ENCODE measurements around the gene ERGIC1.

ERGIC1 gene

DNA sequence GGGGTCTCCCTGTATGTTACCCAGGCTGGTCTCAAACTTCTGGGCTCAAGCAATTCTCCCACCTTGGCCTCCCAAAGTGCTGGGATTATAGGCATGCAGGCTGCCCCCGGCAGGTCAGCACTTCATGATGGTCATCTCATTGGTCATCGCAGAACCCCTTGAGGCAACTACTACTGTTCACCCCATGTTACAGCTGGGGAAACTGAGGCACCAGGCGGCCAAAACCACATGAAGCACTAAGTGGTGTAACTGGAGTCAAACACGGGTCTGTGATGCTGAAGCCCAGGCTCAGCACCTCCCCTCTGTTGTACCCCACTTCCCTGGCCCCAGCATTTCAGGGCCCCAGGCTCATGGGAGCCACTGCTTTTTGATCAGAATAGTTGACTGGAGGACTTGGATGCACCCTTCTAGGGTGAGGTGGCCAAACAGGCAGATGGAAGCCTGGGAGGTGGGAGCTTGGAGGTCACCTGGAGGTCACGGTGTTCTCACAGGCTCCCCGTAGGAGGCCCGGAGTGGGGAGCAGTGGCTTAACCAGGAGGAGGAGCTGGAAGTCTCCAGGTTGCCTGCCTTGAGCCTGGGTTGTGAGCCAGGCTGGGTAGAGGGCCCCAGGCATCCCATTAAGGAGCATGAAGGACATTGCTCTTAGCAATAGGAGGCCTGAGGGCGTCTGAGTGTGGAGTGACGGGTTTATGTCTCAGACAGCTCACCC, 67.9 kb downstream of the ERGIC1 start:
- DNase-seq, result no peak

DNA sequence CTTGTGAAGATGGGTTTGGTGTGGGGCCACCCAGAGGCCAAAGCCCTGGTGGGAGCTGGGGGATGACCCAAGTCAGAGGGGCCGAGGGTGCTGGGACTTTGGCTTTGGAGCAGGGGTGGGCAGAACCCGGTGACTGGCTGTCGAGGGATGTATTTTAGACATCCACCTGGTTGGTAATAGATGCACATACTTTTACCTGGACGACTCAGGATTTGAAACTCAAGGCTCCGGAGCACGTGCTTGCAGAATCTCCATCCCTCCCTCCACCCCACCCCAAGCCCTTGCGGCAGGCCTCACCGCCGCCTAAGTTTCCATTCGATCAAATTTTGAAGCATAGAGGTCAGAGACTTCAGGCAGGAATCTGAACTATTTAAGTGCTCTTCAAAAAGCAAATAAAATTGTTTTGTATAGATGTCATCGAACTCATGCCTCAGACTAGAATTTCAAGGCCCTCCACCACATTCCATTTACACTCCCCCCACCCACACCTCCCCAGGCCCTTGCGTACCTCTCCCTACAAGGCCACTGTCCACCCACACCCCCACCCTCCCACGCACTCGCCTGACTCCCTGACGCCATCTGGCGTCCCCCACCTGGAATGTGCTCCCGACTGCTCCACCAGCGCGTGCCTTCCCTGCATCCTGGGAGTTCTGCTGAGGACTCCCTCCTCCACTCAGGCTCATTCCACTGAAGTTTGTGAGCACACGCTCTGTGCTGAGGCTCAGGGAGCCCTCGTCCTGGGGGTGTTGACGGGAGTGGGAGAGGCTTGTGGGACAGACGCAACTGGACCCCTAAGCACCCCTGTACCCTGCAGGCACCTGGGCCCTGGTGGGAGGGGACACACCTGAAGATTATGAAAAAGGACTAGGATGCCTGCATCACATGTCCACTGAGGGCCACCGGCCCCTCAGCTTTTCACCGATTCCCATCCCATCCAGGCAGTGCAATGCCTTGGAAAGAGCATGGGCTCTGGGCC, 68.7 kb downstream of the ERGIC1 start:
- peak; percentile 62 for DNase-seq

DNA sequence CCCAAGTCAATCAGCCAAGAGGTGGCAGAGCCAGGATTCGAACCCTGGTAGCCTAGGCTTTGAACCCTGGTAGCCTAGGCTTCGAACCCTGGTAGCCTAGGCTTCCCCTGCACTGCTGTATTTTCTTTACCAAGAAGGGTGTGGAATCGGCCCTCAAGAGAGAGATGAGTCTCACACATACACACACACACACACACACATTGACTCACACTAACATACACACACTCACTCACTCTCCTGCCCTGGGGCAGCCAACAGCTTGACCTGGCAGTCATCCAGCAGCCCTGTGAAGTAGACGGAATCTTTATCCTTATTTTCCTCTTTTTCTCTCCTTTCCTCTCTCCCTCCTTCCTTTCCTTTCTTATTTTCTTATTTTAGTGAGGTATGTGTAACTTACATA, 69.7 kb downstream of the ERGIC1 start:
- DNase-seq, result no peak

DNA sequence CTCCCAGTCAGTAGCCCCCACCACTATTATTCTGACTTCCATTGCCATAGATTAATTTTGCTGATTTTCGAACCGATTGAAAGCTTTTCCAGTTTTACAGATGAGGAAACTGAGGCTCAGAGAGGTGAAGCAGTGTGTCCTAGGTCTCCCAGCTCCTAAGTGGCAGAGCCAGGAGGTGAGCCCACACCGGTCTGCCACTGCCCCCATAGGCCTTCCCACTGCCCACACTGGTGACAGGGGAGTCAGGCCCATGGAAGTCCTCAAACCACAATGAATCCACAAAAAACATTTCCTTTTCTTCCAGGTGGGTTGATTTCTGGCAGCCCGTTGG, 70.2 kb downstream of the ERGIC1 start:
- no peak for DNase-seq

DNA sequence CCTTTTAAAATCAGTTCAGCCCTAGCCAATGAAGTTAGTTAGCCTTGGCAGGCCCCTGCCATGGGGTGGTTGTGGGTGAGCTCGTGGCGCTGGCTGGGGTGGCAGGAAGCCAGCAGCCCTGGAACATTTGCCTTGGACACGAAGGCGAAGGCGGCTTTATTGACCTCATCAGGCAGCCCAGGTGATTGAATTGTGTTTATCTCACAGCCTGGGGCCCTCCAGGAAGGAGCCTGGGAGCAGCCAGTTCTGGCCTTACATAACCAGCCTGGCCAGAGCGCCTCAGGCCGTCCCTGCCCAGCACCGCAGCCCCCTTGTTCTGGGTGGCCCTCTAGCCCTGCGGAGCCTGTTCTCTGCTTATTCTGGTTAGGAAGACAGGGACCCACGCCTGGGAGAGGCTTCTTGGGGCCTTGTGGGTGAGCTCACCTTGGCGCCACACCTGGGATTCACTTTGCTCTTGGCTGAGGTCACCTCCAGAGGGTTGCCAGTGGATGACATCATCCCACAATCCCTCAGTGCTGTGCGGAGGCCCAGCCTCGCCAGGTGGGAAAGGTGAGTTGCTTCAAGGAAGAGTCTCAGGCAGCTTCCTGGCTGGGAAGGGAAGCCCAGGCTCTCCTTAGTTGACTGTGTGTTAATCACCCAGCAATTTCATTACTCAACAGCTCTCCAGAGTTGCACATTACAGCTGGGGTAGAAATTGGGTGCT, 70.7 kb downstream of the ERGIC1 start:
- no peak for DNase-seq

DNA sequence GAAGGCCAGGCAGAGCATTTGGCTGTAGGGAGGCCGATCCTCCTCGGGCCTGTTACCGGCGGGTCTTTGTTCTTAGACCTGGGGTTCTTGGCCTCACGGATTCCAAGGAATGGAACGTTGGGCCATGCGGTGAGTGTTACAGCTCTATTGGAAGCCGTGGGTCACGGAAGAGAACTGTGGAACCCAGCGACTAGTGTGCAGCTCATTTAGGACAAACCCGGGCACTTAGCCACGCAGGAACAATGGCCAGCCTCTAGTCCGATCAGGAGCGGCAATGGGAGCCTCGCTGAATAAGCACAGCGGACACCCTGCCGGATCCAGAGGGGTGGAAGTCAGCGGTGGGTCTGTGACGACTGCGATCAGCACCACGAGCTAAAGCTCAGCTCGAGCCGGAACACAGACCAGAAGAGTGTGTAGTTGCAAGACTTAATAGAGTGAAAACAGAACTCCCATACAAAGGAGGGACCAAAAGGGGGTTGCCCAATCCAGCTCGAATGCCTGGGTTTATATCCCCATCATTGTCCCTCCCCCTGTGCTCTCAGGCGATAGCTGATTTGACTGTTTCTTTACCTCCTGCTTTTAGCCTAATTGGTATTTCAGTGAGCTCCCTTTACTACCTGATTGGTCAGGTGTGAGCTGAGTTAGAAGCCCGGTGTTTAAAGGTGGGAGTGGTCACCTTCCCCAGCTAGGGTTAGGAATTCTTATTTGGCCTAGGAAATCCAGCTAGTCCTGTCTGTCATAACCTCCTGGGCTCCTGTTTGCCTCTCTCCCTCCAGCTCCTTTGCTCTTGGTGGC, 71.5 kb downstream of the ERGIC1 start:
- DNase-seq, result no peak

DNA sequence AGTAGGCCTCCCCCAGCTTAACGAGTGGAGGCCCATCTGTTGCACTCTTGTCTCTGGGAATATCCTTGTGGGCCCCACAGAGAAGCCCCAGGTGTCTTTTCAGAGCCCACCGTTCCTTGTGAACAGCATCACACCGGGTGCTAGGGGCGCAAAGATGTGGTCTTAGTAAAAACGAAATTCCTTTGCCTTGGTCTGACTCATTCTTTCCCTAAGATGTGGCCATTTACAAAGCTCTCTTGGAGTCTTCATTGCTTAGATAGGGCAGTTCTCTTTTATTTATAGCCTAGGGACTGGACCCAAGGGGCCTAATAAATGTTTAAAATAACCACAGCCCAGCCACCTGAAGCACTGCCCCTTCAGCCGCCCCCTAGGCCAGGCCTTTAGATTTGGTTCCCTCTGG, 72.4 kb downstream of the ERGIC1 start:
- DNase-seq, result no peak

DNA sequence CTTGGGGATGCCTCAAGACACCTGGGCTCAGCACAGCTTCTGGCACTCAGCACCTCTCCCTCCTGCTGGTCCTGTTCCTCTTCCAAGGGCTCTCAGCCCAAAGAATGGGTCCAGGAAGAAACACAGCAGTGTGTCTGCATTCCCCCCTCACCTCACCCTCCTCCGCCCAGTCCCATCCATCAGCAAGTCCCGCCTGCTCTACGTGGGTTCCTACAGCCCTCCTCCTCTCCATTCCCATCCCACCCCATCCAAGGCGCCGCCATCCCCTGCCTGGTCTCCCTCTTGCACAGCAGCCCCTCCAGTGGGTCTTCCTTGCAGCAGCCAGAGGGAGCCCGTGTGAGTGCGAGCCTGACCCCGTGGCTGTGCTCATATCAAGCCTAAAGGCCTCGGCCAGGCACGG, 72.8 kb downstream of the ERGIC1 start:
- no peak for DNase-seq

DNA sequence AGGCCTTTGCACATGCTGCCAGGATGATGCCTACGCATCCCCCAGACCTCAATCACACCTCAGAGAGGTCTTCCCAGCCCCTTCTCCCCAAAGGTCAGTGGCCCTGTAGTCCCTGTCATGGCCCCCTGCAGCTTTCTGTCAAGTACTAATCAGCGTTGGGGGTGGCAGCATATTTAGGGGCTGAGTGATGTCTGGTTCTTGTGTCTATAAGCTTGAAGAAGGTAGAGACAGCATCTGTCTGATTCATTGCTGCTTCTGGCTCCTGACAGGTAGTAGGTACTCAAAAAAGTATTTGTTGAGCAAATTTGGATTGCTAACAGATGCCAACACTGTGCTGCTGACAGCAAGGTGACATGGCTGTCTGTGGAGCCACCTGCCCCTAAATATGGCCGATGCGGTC, 73.6 kb downstream of the ERGIC1 start:
- no peak for DNase-seq

DNA sequence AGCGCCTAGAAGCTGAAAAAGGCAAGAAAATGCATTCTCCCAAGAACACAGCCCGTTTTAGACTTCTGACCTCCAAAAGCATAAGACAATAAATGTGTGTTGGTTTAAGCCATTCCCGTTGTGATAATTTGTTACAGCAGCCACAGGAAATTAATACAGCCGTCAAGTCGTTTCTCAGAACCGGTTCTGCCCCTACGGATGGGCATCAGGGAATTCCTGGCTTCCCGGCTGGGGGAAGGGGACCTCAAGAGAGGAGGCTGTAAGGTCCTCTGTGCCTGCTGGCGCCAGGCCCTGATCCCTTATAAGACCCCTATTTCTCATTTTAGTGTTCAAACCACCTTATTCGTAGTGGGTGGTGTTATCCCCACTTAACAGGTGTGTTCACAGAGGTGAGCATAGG, 74.6 kb downstream of the ERGIC1 start:
- no peak for DNase-seq

DNA sequence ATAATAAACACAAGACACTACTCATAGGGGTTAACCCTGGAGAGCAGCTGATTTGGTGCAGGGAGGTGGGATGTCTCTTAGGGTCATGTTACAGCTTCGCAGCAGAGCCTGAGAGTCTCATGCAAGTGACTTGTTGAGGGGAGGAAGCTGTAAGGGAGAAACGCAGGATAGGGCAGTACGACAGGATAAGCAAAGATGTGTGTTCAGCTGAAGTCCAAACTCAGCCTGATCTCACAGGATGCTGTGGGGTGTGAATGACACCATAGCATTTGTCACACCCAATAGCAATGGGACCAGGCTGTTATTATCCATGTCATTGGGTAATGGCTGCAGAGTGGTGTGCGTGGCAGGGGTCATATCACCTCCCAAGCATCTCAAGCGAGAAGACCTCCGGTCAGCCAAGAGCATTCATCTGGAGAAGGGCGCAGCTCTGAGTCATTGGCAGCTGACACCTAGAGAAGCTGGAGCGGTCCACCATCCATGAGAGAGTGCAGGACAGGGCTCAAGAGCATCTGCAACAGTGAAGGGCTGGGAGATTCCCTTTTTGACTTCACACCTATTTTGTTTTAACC, 76.0 kb downstream of the ERGIC1 start:
- no peak for DNase-seq

DNA sequence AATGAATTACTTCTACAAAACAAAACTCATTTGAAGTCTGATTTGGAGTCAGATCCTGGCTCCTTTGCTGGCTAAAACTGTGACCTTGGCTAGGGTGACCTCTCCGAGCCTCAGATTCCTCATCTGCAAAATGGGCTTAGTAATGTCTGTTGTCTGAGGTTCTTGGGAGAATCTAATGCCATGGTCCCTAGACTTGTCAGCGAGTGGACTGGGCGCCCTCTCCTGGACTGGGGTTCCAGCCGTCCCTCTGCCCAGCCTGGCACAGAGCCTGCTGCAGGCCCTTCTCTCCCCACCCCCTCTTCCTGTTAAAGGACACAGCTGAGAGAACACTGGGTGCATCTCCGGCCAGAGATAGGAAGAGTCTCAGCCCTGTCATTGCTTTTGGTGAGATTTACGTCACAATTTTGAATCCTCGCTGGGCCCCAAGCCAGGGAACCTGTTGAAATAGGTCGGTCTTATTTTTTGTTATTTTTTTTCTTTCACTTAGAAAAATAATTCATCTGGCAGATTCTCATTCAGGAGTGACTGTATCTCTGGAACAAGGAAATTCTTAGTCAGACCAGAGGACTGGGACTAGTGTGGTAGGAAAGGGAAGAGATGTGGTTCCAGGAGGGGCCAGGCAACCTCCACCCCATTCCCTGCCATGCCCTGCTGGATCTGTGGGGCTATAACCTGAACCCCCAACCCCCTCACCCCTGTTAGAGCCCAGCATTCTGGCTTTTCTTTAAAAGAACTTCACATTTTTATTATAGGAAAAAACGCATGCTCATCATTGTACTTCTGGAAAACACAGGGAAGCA, 77.0 kb downstream of the ERGIC1 start:
- no peak for DNase-seq

DNA sequence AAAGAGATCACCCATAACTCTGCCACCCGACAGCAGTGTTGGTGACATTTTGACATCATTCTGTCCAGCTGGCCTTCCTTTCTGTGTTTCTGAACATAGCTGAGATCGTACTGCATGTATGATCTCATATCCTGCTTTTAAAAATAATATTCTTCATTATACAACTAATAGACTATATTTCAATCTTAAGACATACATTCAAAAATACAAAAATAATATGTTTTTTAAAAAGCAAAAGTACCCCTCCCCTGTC, 77.5 kb downstream of the ERGIC1 start:
- DNase-seq, result no peak

DNA sequence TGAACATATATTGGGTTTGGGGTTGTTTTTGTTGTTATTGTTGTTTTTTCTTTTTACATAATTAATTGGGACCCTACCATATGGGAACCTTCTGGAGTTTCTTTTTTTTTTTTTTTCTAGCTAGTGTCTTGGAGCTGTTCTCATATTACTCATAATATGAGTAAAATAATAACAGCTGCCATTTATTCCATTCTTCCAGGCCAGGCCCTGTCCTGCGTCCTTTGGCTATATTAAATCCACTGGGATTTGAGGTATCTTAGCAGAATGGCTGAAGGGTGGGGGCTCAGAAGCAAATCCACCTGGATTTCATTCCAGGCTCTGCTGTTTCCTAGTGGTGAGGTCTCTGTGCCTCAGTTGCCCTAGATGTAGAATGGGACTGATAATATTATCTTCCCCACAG, 77.9 kb downstream of the ERGIC1 start:
- no peak for DNase-seq

DNA sequence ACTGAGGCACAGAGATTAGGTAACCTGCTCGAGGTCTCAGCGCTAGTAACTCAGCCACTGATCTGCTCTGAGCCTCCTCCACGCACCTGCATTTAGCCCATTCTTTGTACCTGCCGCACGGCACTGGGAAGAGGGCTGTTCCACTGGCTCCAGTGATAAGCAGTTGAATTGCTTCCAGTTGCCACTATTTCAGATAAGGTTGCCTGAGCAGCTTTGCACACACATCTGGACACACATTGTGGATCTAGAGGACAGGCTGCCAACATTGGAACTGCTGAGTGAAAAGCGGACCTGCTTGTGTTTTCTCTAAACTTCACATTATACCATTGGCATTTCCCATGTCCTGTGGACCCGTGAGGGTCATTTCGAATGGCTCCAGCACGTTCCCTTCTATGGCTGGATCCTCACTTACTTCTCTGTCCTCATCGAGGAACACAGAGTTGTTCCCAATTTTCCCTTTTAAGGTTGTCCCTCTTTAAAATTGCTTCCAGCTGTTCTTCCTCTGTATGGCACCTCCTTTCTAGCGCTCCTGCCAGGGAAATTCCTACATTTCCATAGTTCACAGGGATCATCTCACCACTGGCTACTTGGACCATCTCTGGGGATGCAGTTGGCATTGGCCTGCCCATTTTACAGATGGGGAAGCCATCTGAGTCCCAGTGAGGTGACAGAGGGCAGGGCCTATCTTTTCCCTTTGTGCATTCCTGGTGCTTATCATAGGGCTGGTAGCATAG, 79.2 kb downstream of the ERGIC1 start:
- no peak for DNase-seq

DNA sequence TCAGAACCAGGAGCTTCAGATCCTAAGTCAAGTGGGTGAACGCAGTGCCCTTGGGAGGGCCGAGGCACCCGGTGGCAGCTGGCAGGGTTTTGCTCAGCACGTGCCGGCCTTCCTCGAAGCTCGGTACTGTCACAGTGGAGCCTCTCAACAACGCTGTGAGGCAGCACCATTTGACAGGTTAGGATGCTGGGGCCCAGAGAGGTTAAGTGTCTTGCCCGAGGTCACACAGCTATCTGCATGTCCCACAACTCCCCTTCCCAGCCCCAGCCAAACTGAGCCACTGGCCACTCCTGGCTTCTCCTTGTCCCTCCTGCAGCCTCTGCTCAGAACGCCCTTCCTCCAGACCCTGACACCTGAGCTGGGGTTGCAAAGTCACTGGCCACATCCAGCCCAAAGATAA, 81.5 kb downstream of the ERGIC1 start:
- no peak for DNase-seq

DNA sequence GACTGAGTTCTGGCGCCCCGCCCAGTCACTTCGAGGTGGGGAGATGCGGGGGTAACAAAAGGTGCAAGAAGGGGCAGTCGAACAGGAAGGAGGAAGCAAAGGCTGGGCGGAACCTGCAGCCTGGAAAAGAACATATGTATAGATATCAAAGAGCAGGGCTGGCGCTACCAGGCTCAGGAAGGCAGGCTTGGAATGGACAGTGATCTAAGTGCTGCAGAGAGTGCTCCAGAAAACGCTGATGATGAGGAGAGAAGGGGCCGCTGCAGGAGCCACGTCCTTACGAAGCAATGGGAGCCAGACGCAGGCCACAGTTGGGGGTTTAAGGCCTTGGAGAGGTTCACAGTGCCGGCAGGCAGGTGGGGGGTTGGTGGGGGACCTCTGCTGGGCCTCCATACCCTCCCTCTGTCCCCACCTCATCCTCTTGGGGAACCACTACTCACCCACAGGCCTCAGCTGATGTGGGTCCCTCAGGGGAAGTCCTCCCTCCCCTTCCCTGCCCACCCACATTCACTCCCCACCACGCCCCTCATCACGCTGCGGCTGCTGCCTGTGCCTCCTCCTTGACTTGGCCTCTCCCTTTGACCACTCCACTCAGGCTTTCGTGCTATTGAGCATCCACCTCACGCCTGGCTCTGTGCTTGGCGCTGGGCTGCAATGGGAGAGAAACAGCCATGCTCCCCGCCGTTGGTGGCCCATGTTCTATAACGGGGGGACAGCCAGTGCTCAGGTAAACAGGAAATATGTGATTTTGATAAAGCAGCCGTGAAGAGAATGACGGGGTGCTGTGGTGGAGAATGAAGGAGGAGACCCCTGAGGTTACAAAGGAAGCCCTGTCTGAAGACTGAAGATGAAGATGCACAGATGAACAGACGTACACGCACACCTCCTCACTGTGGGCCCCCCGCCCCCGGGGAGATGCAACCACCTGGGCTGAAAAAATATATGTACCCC, 84.6 kb downstream of the ERGIC1 start:
- DNase-seq, result no peak

DNA sequence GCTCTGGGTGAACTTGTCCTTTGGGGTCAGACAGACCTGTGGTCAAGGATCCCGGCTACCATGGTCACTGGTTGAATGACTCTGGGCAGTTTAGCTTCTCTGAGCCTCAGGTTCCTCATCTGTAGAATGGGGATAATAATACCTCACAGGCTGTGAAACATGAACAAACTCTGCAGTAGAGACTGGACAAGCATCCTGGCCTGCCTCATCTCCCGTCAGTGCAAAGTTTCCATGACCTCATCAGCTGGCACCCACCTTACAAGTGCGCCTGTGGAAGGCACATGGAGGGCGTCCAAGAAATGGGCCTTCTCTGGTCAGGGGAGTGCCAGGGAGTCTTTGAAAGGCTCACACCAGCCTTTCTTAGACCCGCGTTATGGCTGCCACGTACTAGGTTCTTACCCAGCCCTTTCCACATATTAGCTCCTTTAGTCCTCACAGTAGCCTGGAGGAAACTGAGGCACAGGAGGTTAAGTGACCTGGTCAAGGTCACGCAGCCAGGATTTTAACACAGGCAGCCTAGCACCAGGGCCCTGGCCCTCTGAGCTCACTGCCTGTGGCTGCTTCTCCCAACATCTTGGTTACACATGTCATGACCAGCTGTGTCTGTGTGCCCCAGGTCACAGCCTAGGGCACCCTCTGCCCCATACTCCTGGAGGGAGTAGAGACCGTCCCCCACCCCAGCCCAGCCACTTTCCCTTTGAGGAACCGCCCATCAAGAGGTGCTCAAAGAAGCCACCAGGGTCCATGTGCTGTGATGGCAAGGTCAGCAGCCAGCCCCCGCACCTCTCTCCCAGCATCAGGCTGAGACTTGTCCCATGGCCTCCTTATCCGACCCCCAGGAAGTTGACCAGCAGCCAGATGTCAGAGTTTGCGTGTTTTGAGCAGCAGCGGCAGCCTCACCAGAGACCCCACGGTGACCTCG, 85.7 kb downstream of the ERGIC1 start:
- DNase-seq, result no peak

Data from right kidney (tissue), 1 donor.